ENCODE results near the gene KIF4A.

The KIF4A gene

GRCh38 chrX:70468709-70469108, 178.8 kb downstream of the KIF4A start:
- no peaks in the 10 kb centered on the region for H3K27me3 ChIP-seq (ENCODE audit: control insufficient read depth, insufficient read depth, low read length)
- no peak overlapping the region for H2AFZ ChIP-seq
- no peaks in the 10 kb centered on the region for H3K36me3 ChIP-seq (ENCODE audit: control insufficient read depth, insufficient read depth, low read length)
- no peak overlapping the region for H3K27ac ChIP-seq
- TF ChIP-seq CTCF (IDR thresholded peaks at IDR 0.05): no peak
- no peaks in the 10 kb centered on the region for H3K79me2 ChIP-seq
- H3K4me2 ChIP-seq (ENCODE audit: low read length): no peak overlapping the region
- no peaks in the 10 kb centered on the region for H3K4me1 ChIP-seq
- no peak overlapping the region for H3K9ac ChIP-seq
- no peaks in the 10 kb centered on the region for H3K9me3 ChIP-seq (ENCODE audit: control insufficient read depth, low read length)
- no peak overlapping the region for H3K4me3 ChIP-seq (ENCODE audit: low read depth, low read length)
